HCT116 (cell line): ENCODE data around the gene SPRN. TPM values are rescaled to one million over a fixed set of nuclear protein-coding genes. Genes with fewer than 3 reads are reported as not detected.

Experiments used
- ATAC-seq: fragments of 200-7000 bp; cut with Tn5 transposase; 2 replicates; pipeline ENCODE4 v1.9.1; 2020; ENCODE audit warnings: mild to moderate bottlenecking, moderate library complexity
- BruUV-seq: library from RNA; stranded (reverse); fragments of 400-500 nt; replicated peaks from 2 replicates; lab custom pipeline; 2021; lab: Mats Ljungman, UMichigan
- CTCF ChIA-PET: fragments of 300-600 bp; sonication (Branson Sonifier 250); formaldehyde crosslinking; loops from one replicate; lab custom pipeline; 2021; ENCODE audit warnings: antibody characterized with exemption; lab: Charles Lee
- POLR2A ChIA-PET: fragments of 300-600, 350-600 bp; sonication (Branson Sonifier 250); formaldehyde crosslinking; loops from one replicate; lab custom pipeline; 2021; ENCODE audit warnings: antibody characterized with exemption; lab: Charles Lee
- RAD21 ChIA-PET, 2 experiments: fragments of 300-600 bp; sonication (Branson Sonifier 250); formaldehyde crosslinking; loops; one replicate each; lab custom pipeline; 2023; ENCODE audit warnings: low total read pairs in 2 of 2; ENCODE audit not compliant: uncharacterized antibody in 2 of 2, unreplicated experiment in 2 of 2, low non-redundant PET in 1 of 2; lab: Charles Lee
- DNase-seq: peaks from one replicate; pipeline ENCODE4 v3.0.0-alpha.2; 2010; ENCODE audit warnings: low read depth, low spot score
- H2AFZ ChIP-seq: fragments of 200-600 bp; shearing (Covaris generic), sonication (generic); 2 replicates; pipeline ENCODE4 v1.6.1; 2017; ENCODE audit warnings: low read depth, mixed run types, mixed read lengths, antibody characterized with exemption, low read length; ENCODE audit not compliant: poor library complexity, severe bottlenecking
- H3K27ac ChIP-seq: 2 replicates; pipeline ENCODE4 v1.5.1; 2012; ENCODE audit warnings: low read depth, low read length
- H3K27me3 ChIP-seq: fragments of 200-600 bp; sonication (generic); 2 replicates; pipeline ENCODE4 v1.6.1; 2016; ENCODE audit warnings: mixed run types, low read length, mixed read lengths; ENCODE audit not compliant: insufficient read depth
- H3K36me3 ChIP-seq, 2 experiments: fragments of 200-500 bp in 1 of 2; fragments of 200-600 bp in 1 of 2; sonication (Bioruptor generic) in 1 of 2; sonication (generic) in 1 of 2; 2 replicates each; pipeline versions ENCODE4 v1.5.1 to v1.6.1; 2014 to 2016; ENCODE audit warnings: low read length in 2 of 2, inconsistent platforms in 1 of 2, mixed read lengths in 1 of 2, mixed run types in 1 of 2; ENCODE audit not compliant: insufficient read depth in 2 of 2, control insufficient read depth in 1 of 2
- H3K4me1 ChIP-seq, 2 experiments: fragments of 200-600 bp in 1 of 2; sonication (generic) in 1 of 2; 2 replicates each; pipeline versions ENCODE4 v1.5.1 to v1.6.1; 2012 to 2017; ENCODE audit warnings: low read length in 2 of 2, inconsistent platforms in 1 of 2, mild to moderate bottlenecking in 1 of 2, mixed read lengths in 1 of 2, mixed run types in 1 of 2, moderate library complexity in 1 of 2; ENCODE audit not compliant: insufficient read depth in 2 of 2, control insufficient read depth in 1 of 2
- H3K4me2 ChIP-seq: fragments of 200-600 bp; sonication (generic); 2 replicates; pipeline ENCODE4 v1.6.1; 2017; ENCODE audit warnings: mixed run types, low read length, mixed read lengths
- H3K4me3 ChIP-seq, 2 experiments: fragments of 200-600 bp in 1 of 2; sonication (generic) in 1 of 2; replicated peaks in 1 of 2; 2 replicates each; pipeline ENCODE4 v1.5.1; 2011 to 2016; ENCODE audit warnings: low read length in 2 of 2, control low read depth in 1 of 2, low read depth in 1 of 2, mild to moderate bottlenecking in 1 of 2, mixed read lengths in 1 of 2, mixed run types in 1 of 2
- H3K79me2 ChIP-seq: fragments of 200-600 bp; sonication (generic); 2 replicates; pipeline ENCODE4 v1.6.1; 2017; ENCODE audit warnings: mild to moderate bottlenecking, mixed run types, low read length, moderate library complexity, mixed read lengths; ENCODE audit not compliant: insufficient read depth
- H3K9ac ChIP-seq: fragments of 200-600 bp; sonication (generic); 2 replicates; pipeline ENCODE4 v1.6.1; 2016; ENCODE audit warnings: low read length, mixed read lengths
- H3K9me2 ChIP-seq: fragments of 200-600 bp; sonication (generic), shearing (Covaris generic); 2 replicates; pipeline ENCODE4 v1.6.1; 2017; ENCODE audit warnings: mixed run types, mild to moderate bottlenecking, moderate library complexity; ENCODE audit not compliant: insufficient read depth
- H3K9me3 ChIP-seq, 2 experiments: fragments of 200-500 bp in 1 of 2; fragments of 200-600 bp in 1 of 2; sonication (Bioruptor generic) in 1 of 2; sonication (generic) in 1 of 2; 2 replicates each; pipeline ENCODE4 v1.6.1; 2014 to 2017; ENCODE audit warnings: low read length in 2 of 2, mixed read lengths in 2 of 2, inconsistent platforms in 1 of 2, low read depth in 1 of 2, mild to moderate bottlenecking in 1 of 2, mixed run types in 1 of 2, moderate library complexity in 1 of 2; ENCODE audit not compliant: control insufficient read depth in 1 of 2, insufficient read depth in 1 of 2
- H4K20me1 ChIP-seq: fragments of 200-600 bp; sonication (generic), shearing (Covaris generic); 2 replicates; pipeline ENCODE4 v1.6.1; 2017; ENCODE audit warnings: mixed run types, mild to moderate bottlenecking, moderate library complexity; ENCODE audit not compliant: insufficient read depth
- CEBPB ChIP-seq: IDR thresholded peaks from 2 replicates; pipeline ENCODE4 v1.6.1; 2012; ENCODE audit warnings: low read depth
- JUND ChIP-seq: IDR thresholded peaks from 2 replicates; pipeline ENCODE4 v1.6.1; 2012
- MAX ChIP-seq: IDR thresholded peaks from 2 replicates; pipeline ENCODE4 v1.6.1; 2012
- SP1 ChIP-seq: IDR thresholded peaks from 2 replicates; pipeline ENCODE4 v1.6.1; 2012; ENCODE audit warnings: low read depth
- TCF7L2 ChIP-seq: IDR thresholded peaks from 2 replicates; pipeline ENCODE4 v1.7.0; 2011; ENCODE audit warnings: borderline replicate concordance, inconsistent platforms; ENCODE audit not compliant: insufficient read depth, insufficient read length; ENCODE audit errors: extremely low read depth
- YY1 ChIP-seq: IDR thresholded peaks from 2 replicates; pipeline ENCODE4 v1.6.1; 2011; ENCODE audit warnings: low read length, low read depth, moderate library complexity, mild to moderate bottlenecking; ENCODE audit not compliant: insufficient replicate concordance; ENCODE audit errors: extremely low read depth
- ZFX ChIP-seq: fragments of 450-650 bp; IDR thresholded peaks from 2 replicates; pipeline ENCODE4 v1.6.1; 2017
- intact Hi-C: fragments of 100-400 bp; cut with micrococcal nuclease; formaldehyde crosslinking; loops from 2 replicates; pipeline ENCODE4 v1.10.0; 2022
- total RNA-seq: library from RNA; stranded (reverse); gene quantifications from one replicate; pipeline ENCODE4 v1.2.1, GENCODE V29; 2021; ENCODE audit not compliant: unreplicated experiment
- TF ChIP-seq, protein P1 (sequence below): IDR thresholded peaks from 2 replicates; pipeline ENCODE4 v1.6.1; 2012; ENCODE audit warnings: low read depth
- TF ChIP-seq, protein P2 (sequence below), 3 experiments: fragments of 200-600 bp in 1 of 3; sonication (generic) in 1 of 3; IDR thresholded peaks in 2 of 3; conservative IDR thresholded peaks in 1 of 3; 2 replicates each; pipeline ENCODE4 v1.5.1; 2012 to 2017; ENCODE audit warnings: low read depth in 2 of 3, low read length in 2 of 3, antibody characterized with exemption in 1 of 3, borderline replicate concordance in 1 of 3, control low read depth in 1 of 3, mild to moderate bottlenecking in 1 of 3, mixed read lengths in 1 of 3, mixed run types in 1 of 3, moderate library complexity in 1 of 3; ENCODE audit not compliant: insufficient read depth in 1 of 3
- TF ChIP-seq, protein P3 (sequence below): IDR thresholded peaks from 2 replicates; pipeline ENCODE4 v1.6.1; 2012

The SPRN gene
- total RNA-seq, 1 experiment from 2014 or later, result not detected

DNA sequence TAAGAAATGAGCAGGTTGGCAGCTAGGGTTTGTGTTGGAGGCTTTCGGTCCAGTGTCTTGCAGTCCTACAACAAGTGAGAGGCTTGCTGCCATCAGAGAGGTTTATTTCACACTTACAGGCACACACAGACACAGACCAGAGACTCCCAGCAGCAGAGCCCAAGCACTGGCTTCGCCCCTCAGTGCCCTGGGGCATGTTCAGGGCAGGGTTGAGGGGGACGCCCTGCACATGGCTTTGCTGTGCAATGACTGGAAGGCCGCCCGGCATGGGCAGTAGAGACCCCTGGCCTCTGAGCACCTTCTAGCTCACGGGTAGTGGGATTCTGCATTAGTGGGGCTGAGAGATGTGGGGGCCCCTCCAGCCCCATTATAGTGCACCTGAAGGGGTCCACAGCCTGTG is 3.8 kb downstream of the SPRN start:
- H2AFZ ChIP-seq, result no peak overlapping the region
- no peaks in the 10 kb centered on the region for H4K20me1 ChIP-seq
- H3K27ac ChIP-seq, result no peak overlapping the region
- H3K27me3 ChIP-seq, result no peaks in the 10 kb centered on the region
- no peaks in the 10 kb centered on the region for H3K9me3 ChIP-seq
- ChIA-PET POLR2A (no interaction called here), RAD21 (no interaction called here), CTCF (no interaction called here)
- BruUV-seq, result no TSS peak
- ATAC-seq (no peak), DNase-seq (no peak)
- no peak overlapping the region for H3K9ac ChIP-seq
- H3K4me3 ChIP-seq, result no peak overlapping the region
- no peak overlapping the region for H3K4me2 ChIP-seq
- no peaks in the 10 kb centered on the region; a peak in 1 of 4 replicates for H3K36me3 ChIP-seq
- no peaks in the 10 kb centered on the region for H3K79me2 ChIP-seq
- H3K9me2 ChIP-seq, result no peaks in the 10 kb centered on the region
- no peaks in the 10 kb centered on the region for H3K4me1 ChIP-seq
- TF ChIP-seq MAX, result no peak
- TF ChIP-seq YY1, result no peak
- TF ChIP-seq, protein P1, sequence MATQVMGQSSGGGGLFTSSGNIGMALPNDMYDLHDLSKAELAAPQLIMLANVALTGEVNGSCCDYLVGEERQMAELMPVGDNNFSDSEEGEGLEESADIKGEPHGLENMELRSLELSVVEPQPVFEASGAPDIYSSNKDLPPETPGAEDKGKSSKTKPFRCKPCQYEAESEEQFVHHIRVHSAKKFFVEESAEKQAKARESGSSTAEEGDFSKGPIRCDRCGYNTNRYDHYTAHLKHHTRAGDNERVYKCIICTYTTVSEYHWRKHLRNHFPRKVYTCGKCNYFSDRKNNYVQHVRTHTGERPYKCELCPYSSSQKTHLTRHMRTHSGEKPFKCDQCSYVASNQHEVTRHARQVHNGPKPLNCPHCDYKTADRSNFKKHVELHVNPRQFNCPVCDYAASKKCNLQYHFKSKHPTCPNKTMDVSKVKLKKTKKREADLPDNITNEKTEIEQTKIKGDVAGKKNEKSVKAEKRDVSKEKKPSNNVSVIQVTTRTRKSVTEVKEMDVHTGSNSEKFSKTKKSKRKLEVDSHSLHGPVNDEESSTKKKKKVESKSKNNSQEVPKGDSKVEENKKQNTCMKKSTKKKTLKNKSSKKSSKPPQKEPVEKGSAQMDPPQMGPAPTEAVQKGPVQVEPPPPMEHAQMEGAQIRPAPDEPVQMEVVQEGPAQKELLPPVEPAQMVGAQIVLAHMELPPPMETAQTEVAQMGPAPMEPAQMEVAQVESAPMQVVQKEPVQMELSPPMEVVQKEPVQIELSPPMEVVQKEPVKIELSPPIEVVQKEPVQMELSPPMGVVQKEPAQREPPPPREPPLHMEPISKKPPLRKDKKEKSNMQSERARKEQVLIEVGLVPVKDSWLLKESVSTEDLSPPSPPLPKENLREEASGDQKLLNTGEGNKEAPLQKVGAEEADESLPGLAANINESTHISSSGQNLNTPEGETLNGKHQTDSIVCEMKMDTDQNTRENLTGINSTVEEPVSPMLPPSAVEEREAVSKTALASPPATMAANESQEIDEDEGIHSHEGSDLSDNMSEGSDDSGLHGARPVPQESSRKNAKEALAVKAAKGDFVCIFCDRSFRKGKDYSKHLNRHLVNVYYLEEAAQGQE, result no peak
- TF ChIP-seq, protein P2, sequence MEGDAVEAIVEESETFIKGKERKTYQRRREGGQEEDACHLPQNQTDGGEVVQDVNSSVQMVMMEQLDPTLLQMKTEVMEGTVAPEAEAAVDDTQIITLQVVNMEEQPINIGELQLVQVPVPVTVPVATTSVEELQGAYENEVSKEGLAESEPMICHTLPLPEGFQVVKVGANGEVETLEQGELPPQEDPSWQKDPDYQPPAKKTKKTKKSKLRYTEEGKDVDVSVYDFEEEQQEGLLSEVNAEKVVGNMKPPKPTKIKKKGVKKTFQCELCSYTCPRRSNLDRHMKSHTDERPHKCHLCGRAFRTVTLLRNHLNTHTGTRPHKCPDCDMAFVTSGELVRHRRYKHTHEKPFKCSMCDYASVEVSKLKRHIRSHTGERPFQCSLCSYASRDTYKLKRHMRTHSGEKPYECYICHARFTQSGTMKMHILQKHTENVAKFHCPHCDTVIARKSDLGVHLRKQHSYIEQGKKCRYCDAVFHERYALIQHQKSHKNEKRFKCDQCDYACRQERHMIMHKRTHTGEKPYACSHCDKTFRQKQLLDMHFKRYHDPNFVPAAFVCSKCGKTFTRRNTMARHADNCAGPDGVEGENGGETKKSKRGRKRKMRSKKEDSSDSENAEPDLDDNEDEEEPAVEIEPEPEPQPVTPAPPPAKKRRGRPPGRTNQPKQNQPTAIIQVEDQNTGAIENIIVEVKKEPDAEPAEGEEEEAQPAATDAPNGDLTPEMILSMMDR (IDR thresholded peaks at IDR 0.05 in 2 of 3, conservative IDR thresholded peaks at IDR 0.05 in 1 of 3; ENCODE audit: borderline replicate concordance in 1 of 3, insufficient read depth in 1 of 3, low read depth in 2 of 3, low read length in 2 of 3), result no peak
- no peak for TF ChIP-seq TCF7L2
- no peak for TF ChIP-seq CEBPB
- no peak for TF ChIP-seq ZFX
- TF ChIP-seq SP1, result no peak
- TF ChIP-seq, protein P3, sequence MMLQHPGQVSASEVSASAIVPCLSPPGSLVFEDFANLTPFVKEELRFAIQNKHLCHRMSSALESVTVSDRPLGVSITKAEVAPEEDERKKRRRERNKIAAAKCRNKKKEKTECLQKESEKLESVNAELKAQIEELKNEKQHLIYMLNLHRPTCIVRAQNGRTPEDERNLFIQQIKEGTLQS, result no peak
- no peak for TF ChIP-seq JUND
- intact Hi-C loops, result no loop called here
